ENCODE results near the gene PAX7. TPM values are rescaled to one million over a fixed set of nuclear protein-coding genes. Genes with fewer than 3 reads are reported as not detected.

The PAX7 gene
- total RNA-seq, 1 experiment from 2014 or later = 0.15 TPM

DNA sequence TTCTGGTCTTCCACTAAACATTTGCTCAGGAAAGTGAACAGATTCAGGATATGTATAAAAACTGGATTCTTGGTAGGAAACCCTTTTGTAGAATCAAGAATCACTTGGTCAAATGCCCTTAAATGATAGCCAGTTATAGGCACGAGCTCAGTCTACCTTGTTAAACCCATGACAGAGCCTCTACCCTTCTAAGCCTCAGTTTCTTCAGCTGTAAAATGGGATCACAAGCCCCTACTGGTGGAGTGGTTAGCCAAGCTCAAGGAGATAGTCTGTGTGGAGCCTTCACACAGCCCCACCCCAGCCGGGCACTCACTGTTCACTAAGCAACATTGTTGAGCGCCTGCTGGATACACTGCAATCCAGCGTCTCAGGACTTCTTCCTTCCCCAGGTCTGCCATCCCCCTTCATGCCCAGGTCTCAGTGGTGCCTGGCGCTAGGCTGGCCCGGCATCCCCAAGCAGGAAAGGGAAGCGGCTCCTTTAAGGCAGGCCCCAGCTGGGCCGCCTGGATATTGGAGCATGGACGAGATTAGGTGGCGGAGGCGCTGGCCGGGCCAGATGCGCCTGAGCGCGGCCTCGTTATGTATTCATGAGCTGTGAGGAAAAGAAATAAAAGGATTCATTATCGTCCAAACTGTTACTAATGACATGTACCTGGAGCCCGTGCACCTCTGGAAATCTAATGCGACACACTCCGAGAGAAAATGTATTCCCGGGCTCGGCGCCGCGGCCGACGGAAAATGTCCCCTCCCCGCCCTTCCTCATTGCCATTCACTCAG, 153.2 kb downstream of the PAX7 start:
- Mint-ChIP-seq H3K4me3 (peak overlapping the region; percentile 71 to 72), H3K4me1 (peaks cover 27 to 46% of the 10 kb centered on the region in 2 experiments), H3K36me3 (ENCODE audit: insufficient read depth in 1 of 3, low read depth in 3 of 3) (no peaks in the 10 kb centered on the region), H3K27me3 (ENCODE audit: low read depth) (peaks cover 27% of the 10 kb centered on the region), H3K9me3 (peaks cover 0 to 3% of the 10 kb centered on the region in 2 experiments; a peak in 1 of 5 replicates), H3K27ac (no peak overlapping the region)
- H4K5ac ChIP-seq (ENCODE audit: insufficient read length, low read depth, low read length) = no peak overlapping the region
- no peak overlapping the region for H3K27ac ChIP-seq (ENCODE audit: insufficient read length, low read depth, low read length)
- H2AFZ ChIP-seq (ENCODE audit: low read length) = peak overlapping the region; percentile 49
- no peak overlapping the region for H3K9ac ChIP-seq (ENCODE audit: extremely low read depth, insufficient read length, low read length)
- DNase-seq = peak; percentile 41
- no peak overlapping the region for H2BK15ac ChIP-seq (ENCODE audit: low read depth, low read length)
- H3K56ac ChIP-seq (ENCODE audit: insufficient read length, low read depth, low read length) = no peak overlapping the region
- no peaks in the 10 kb centered on the region for H3K9me3 ChIP-seq (ENCODE audit: control insufficient read depth, low read depth, low read length)
- no peak overlapping the region for H3K14ac ChIP-seq (ENCODE audit: insufficient read depth, low read length)
- no peaks in the 10 kb centered on the region for H3K79me1 ChIP-seq (ENCODE audit: insufficient read depth, low read depth, low read length, poor library complexity, severe bottlenecking)
- H3K23me2 ChIP-seq (ENCODE audit: insufficient read length, low read depth, low read length, poor library complexity, severe bottlenecking) = peaks cover 4% of the 10 kb centered on the region
- H4K91ac ChIP-seq (ENCODE audit: insufficient read length, low read depth, low read length) = no peak overlapping the region
- H4K8ac ChIP-seq (replicated peaks; ENCODE audit: insufficient read length, low read depth, low read length) = no peak overlapping the region
- H2BK5ac ChIP-seq (ENCODE audit: insufficient read length, low read length) = no peak overlapping the region
- H3K23ac ChIP-seq (ENCODE audit: insufficient read length, low read depth, low read length) = no peak overlapping the region
- no peak overlapping the region for H3T11ph ChIP-seq (ENCODE audit: low read length)
- WGBS (ENCODE audit: extremely low coverage, insufficient read length, low lambda C conversion rate) = no CpG with 5 or more reads among the region's 28 CpGs
- no peaks in the 10 kb centered on the region for H3K79me2 ChIP-seq (ENCODE audit: insufficient read depth, low read length)
- H2BK12ac ChIP-seq (ENCODE audit: insufficient read length, low read depth, low read length) = no peak overlapping the region
- H2BK20ac ChIP-seq (ENCODE audit: low read depth, low read length, poor library complexity, severe bottlenecking) = no peak overlapping the region
- H3K4me1 ChIP-seq (ENCODE audit: insufficient read depth, low read length) = peaks cover 6% of the 10 kb centered on the region
- no peak overlapping the region for H3K4ac ChIP-seq (ENCODE audit: low read depth, low read length)
- peak overlapping the region; percentile 72 for H3K4me2 ChIP-seq (ENCODE audit: insufficient read depth, insufficient read length, low read length)
- H3K27me3 ChIP-seq (ENCODE audit: insufficient read depth, low read length) = no peaks in the 10 kb centered on the region; the same call in 1 of the 2 replicates
- H4K20me1 ChIP-seq (ENCODE audit: control insufficient read depth, insufficient read depth, insufficient read length) = no peaks in the 10 kb centered on the region
- no peak overlapping the region for H2BK120ac ChIP-seq (ENCODE audit: low read depth, low read length, poor library complexity, severe bottlenecking)
- H2AK5ac ChIP-seq (ENCODE audit: insufficient read length, low read length) = no peak overlapping the region
- H3K18ac ChIP-seq (ENCODE audit: insufficient read length, low read depth, low read length) = no peak overlapping the region
- TF ChIP-seq, protein P1, sequence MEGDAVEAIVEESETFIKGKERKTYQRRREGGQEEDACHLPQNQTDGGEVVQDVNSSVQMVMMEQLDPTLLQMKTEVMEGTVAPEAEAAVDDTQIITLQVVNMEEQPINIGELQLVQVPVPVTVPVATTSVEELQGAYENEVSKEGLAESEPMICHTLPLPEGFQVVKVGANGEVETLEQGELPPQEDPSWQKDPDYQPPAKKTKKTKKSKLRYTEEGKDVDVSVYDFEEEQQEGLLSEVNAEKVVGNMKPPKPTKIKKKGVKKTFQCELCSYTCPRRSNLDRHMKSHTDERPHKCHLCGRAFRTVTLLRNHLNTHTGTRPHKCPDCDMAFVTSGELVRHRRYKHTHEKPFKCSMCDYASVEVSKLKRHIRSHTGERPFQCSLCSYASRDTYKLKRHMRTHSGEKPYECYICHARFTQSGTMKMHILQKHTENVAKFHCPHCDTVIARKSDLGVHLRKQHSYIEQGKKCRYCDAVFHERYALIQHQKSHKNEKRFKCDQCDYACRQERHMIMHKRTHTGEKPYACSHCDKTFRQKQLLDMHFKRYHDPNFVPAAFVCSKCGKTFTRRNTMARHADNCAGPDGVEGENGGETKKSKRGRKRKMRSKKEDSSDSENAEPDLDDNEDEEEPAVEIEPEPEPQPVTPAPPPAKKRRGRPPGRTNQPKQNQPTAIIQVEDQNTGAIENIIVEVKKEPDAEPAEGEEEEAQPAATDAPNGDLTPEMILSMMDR (conservative IDR thresholded peaks at IDR 0.05) = no peak

Data from H9 (cell line).